Right kidney (tissue), 1 donor: ENCODE data around the gene MICALL2.

ENCODE experiments used
- DNase-seq: peaks from one replicate; pipeline ENCODE4 v3.0.0-alpha.2; 2016

Gene MICALL2

DNA sequence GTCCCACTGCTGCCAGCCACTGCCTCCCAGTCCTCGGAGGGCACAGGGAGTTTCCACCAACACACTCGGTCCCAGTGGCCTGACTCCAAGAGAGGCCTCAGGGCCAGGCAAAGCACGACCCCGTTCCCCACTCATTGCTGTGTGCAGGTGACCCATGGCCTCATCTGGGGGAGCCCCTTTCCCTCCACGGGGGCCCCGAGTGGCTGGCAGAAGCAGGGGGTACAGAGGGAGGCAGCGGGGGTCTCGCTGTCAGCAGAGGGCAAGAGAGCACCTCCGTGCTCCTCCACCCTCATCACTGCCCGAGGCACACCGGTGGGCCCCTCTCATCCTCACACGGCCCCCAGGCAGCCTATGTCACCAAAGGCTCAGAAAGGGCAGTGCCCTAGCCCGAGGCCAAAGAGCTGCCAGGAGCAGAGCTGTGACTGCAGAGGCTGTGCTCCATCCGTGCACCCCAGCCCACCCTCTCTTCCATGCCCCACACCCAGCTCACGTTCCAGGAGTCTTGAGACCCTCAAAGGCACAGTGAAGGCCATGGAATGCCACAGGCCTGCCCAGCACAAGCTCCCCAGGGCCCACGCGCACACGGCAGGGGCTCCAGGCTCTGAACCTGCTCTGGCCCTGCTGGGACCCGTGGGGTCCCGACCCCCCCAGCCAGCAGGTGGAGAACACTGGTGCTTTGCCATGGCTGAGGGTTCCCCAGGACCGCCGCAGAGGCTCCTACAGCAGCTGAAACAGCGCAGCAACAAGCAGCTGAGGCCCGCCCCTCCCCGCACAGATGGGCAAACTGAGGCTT, 25.9 kb downstream of the MICALL2 start:
- DNase-seq, result no peak

DNA sequence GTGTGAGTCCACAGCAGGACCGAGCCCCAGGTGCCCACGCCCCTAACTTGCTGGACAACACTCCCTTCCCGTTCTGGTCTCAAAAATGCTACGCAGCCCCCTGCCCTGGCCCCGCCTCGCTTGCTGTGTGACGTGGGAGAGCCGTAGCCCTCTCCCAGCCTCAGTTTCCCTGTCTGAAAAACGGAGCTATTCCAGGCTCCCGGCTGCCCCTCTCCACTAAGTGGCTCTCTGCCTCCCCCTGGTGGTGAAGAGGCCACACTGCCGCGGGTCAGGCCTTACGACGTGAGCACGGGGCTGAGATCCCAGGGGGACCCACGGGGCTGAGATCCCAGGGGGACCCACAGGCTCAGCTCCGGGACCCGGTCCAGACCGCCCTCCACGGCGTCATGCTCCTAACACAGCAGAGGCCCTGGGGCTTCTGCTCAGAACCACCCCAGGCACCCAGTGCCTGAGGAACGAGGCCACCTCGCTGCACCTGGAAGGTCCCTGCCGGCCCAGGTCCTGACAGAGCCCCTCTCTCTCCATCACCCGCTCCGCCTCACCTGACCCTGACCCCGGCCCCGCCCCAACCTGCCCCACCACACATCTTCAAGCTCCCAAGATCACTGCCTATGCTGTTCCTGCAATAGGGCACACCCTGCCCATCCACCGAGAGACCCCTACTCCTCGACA, 26.7 kb downstream of the MICALL2 start:
- peak; percentile 63 for DNase-seq

- no peak for DNase-seq
These were observed 27.5 kb downstream of the MICALL2 start for GRCh38 chr7:1431634-1432380.

- DNase-seq, result no peak
These were observed 28.0 kb downstream of the MICALL2 start for GRCh38 chr7:1431226-1431625.

- DNase-seq, result no peak
These were observed 29.0 kb downstream of the MICALL2 start for GRCh38 chr7:1430056-1430845.

DNA sequence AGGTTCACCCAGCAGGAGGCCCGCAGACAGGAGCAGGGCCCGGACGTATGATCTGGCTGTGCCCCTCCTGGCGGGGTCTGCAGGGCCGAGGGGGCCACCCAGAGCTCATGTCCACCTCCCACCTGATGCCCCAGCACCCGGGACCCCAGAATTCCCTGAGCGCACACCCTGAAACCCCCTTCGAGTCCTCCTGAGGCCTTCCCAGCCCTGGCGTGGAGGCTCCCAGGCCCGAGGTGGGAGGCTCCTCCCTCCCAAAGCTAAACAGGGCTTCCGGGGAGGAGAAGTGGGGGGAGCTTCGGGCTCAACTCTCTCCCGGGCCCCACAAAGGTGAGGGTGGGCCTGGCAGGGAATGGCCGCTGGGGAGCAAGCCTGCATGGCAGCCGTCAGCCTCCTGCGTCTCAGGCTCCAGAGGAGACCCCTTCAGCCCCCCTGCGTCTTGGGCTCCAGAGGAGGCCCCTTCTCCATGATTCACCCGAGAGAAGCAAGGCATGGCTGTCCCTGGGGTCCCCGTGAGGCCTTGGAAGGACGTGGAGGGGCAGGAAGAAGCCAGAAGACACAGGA, 30.2 kb downstream of the MICALL2 start:
- DNase-seq, result peak; percentile 33

DNA sequence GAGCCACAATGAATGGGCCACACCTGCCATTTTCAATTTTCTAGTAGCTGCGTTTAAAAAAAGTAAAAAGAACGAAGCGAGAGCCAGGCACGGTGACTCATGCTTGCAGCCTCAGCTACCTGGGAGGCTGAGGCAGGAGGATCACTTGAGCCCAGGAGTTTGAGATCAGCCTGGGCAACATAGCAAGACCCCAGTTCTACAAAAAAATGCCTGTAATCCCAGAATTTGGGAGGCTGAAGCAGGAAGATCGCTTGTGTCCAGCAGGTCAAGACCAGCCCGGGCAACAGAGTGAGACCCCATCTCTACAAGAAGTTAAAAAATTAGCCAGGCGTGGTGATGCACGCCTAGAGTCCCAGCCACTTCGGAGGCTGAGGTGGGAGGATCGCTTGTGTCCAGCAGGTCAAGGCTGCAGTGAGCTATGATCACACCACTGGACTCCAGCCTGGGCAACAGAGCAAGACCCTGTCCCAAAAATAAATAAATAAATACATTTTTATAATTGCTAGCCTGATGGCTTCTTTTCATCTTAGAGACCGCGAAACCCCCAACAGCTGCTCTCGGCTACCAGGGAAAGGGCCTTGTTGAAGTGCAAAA, 32.1 kb downstream of the MICALL2 start:
- no peak for DNase-seq

GRCh38 chr7:1426474-1426873, 32.8 kb downstream of the MICALL2 start:
- DNase-seq, result no peak

- no peak for DNase-seq
These were observed 33.8 kb downstream of the MICALL2 start for GRCh38 chr7:1425292-1426136.

DNA sequence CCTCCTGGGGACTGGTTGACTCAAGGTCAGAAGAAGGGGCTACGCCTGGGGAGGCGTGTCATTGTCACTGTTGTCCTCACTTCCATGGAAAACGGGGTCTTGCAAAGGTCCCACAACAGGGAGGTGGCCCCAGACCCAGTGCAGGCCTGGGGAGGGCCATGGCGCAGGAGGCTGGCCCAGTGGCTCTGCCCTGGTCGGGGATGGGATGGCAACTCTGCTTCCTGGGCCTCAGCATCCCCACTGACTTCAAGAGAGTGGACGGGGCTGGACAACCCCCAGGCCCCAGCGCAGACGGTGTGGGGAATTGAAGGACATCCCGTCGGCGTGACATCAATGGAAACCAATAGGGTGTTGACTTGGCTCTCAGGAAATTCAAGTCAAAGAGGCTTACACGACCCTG, 35.2 kb downstream of the MICALL2 start:
- DNase-seq, result no peak

- no peak for DNase-seq
These were observed 35.9 kb downstream of the MICALL2 start for GRCh38 chr7:1423264-1423811.

DNA sequence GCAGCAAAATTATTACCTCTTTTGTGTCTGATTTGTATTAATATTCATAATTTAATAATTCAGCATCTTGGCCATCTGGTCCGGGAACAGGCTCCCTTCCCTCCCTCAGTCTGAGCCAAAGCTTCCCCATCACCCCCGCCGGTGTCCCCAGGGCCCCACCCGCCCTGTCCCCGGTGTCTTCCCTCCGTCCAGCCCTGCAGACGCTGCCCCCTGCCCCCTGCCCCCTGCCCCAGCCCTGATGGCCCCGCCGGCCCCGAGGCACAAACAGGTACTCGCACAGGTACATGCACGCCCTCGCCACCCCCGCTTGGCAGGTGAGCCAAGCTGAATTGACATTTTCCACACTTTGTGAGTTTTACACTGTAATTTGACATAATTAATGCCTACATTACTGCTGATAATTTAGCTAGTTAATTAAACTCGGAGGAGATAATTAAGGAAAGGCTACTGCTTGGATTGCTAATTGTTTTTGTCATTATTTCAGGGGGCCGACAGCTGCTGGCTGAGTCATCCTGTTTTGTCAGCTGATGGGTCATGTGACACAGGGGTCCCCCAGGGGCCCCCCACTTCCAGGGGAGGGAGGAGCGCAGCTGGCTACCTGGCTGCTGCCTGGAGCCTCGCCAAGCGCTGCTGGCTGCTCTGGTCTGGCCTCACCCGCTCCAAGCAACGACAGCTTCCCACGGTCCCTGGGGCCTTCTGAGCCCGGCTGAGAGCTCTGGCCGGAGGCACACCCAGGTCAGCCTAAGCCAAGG, 36.6 kb downstream of the MICALL2 start:
- peak; percentile 29 for DNase-seq

DNA sequence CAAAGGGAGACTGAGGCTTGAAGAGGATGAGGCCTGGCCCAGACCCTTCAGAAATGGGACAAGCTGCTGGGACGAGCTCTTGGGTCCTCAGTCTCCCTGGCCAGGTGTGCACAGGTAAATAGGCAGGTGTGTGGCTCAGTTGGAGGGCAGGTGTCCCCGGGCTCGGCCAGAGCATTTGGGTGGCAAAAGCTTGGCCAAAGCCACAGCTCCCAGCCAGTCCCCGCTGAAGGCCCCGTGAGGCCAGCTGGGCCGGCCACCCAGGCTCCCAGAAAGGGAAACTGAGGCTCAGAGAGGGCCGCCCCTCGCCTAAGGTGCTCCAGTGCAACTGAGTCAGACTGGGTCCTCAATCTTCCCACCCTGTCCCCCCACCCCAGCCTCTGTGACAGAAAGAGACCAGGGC, 37.3 kb downstream of the MICALL2 start:
- DNase-seq, result no peak

DNA sequence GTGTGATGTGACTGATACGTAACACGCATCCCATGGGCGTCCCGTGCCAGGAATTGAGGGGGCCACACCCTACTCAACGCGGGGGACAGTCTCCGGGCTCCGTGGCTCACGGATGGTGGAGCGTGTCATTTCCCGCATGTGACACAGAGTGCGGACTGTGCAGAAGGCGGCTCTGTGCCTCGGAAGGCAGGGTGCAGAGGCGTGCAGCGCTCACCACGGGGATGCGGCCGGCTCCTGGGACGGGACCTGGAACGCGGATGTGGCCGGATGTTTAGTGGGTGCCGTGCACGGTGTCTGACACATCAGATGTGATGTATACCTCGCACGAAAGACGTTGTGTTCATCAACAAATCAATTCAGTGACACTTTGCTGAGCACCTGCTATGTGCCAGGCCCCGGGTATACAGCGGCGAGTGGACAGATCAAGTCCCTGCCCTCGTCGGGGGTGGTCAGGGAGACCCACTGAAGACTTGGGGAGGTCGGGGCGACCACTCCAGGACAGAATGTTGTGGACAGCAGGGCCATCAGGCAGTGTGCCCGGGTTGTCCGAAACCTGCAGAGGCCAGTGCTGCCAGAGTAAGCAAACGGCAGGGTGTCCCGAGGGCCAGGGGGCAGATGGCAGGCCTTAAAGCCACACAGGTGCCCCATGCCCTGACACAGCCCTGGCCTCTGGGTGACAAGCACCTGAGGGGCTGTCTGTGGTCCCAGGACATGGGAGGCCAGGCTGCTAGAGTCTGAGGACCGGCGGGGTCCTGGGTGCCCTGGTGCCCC, 38.1 kb downstream of the MICALL2 start:
- DNase-seq, result no peak

- no peak for DNase-seq
These were observed 39.6 kb downstream of the MICALL2 start for GRCh38 chr7:1419688-1420087.

GRCh38 chr7:1419310-1419634, 40.0 kb downstream of the MICALL2 start:
- DNase-seq, result no peak

DNA sequence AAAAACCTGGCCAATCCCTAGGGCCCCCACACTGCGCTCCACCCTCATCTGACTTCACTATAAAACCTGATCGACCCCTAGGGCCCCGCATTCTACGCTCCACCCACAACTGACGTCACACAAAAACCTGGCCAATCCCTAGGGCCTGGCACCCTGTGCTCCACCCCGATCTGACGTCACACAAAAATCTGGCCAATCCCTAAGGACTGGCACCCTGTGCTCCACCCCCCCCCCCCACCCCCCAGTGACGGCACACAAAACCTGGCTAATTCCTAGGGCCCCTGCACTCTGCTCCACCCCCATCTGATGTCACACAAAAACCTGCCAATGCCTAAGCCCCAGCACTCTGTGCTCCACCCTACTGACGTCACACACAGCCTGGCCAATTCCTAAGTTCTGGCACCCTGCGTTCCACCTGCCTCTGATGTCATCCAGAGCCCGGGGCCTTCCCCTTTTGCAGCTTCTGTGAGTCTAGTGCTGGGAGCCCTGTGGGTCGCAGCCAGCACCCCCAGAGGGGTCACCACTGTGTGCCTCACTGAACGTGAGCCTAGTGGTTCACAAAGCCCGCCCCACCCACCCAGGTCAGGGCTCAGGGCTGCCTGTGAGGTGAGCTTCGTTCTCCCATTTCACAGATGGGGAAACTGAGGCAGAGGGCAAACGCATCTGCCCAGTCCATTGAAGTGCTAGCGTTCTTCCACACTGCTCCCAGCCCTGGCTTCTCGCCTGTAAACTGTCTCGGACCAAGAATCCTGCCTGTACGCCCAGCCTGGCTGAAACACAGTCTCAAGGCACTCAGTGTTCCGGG, 40.6 kb downstream of the MICALL2 start:
- no peak for DNase-seq

- DNase-seq, result no peak
These were observed 43.8 kb downstream of the MICALL2 start for GRCh38 chr7:1415389-1415990.
